Measurements from ENCODE around the gene RREB1.
A peak's percentile ranks its signal among the peaks of the same experiment; 100 is the strongest.

Gene RREB1

DNA sequence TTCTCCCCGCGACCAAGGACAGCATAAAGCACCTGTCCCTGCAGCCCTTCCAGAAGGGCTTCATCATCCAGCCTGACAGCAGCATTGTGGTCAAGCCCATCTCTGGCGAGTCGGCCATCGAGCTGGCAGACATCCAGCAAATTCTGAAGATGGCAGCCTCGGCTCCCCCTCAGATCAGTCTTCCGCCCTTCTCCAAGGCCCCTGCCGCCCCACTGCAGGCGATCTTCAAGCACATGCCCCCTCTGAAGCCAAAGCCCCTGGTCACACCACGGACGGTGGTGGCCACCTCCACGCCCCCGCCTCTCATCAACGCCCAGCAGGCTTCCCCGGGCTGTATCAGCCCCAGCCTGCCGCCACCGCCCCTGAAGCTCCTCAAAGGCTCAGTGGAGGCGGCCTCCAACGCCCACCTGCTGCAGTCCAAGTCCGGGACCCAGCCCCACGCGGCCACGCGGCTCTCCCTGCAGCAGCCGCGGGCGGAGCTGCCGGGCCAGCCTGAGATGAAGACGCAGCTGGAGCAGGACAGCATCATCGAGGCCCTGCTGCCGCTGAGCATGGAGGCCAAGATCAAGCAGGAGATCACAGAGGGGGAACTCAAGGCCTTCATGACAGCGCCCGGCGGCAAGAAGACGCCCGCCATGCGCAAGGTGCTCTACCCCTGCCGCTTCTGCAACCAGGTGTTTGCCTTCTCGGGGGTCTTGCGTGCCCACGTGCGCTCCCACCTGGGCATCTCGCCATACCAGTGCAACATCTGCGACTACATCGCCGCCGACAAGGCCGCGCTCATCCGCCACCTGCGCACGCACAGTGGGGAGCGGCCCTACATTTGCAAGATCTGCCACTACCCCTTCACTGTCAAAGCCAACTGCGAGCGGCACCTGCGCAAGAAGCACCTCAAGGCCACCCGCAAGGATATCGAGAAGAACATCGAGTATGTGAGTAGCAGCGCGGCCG is 121.9 kb downstream of the RREB1 start:
- DNase-seq: no peak

DNA sequence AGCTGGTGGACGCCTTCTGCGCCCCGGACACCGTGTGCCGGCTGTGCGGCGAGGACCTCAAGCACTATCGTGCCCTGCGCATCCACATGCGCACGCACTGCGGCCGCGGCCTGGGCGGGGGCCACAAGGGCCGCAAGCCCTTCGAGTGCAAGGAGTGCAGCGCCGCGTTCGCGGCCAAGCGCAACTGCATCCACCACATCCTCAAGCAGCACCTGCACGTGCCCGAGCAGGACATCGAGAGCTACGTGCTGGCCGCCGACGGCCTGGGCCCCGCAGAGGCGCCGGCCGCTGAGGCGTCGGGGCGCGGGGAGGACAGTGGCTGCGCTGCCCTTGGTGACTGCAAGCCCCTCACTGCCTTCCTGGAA is 122.5 kb downstream of the RREB1 start:
- DNase-seq: no peak

DNA sequence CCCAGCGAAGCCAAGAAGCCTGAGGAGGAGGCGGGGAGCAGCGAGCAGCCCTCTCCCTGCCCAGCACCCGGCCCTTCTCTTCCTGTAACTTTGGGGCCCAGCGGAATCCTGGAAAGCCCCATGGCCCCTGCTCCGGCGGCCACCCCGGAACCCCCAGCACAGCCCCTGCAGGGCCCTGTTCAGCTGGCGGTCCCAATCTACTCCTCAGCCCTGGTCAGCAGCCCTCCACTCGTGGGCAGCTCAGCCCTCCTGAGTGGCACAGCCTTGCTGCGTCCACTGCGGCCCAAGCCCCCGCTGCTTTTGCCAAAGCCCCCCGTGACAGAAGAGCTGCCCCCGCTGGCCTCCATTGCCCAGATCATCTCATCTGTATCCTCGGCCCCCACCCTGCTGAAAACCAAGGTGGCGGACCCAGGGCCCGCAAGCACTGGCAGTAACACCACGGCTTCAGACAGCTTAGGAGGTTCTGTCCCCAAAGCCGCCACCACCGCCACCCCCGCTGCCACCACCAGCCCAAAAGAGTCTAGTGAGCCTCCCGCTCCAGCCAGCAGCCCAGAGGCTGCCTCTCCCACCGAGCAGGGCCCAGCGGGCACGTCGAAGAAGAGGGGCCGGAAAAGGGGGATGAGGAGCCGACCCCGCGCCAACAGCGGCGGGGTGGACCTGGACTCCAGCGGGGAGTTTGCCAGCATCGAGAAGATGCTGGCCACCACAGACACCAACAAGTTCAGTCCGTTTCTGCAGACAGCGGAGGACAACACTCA is 123.4 kb downstream of the RREB1 start:
- no peak for DNase-seq

DNA sequence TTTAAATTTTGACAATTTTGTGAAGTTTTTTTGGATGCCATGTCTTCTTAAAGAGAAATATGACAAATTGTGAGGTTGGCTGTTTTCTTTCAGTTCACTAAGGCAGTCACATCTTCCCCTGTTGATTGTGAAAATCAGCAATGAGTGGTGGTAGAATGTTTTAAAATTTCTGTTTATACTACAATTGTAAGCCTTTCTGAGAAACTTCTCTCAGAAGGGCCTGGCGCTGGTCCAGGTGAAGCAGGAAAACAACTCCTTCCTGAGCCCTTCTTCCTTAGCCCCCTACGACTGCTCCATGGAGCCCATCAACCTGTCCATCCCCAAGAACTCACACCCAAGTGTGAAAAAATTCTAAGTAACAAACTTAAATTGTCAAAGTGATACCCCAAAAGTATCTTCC is 124.6 kb downstream of the RREB1 start:
- no peak for DNase-seq

DNA sequence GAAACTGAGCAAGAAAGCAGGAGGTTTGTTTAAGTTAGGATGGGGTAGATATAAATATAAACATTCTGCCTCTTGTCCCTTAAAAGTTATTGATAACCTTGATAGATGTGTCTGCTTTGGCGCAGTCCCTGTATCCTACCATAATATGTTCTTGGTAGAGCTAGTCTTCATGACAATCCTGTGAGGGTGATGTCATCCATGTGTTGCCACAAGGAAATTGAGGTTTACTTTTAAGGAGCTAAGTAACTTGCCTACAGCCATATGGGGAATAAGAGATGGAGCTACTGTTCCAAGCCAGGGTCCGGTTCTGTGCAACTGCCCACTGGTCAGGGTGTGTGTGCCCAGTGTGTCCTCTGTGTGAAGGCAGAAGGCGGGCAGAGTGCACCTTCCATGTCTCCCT is 126.8 kb downstream of the RREB1 start:
- DNase-seq: no peak

DNA sequence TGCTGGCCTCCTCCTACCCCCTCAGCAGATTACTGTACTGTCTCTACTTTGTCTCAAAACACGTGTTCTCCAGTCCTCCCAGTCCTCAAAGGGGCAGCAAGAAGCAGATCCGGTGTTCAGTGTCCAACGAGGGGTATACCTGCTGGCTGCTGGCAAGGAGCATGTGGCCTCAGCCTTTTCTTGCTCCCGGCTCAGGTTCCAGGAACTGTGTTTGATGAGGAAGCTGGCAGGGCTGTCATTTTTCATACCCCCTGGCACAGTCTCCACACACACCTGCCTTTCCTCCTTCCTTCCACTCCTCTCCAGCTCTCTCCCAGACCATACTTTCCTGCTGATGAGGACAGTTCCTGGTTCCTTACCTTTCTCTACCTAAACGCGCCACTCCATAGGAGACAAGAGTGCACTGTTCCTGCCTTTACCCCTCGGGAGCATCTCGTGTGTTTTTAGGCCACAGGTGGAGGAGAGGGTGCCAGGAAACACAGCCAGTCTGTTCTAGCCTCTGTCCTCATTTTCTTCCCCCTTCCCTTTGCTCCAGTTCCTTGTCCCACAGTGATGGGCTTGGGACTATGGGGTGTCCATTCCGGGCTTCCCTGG is 128.0 kb downstream of the RREB1 start:
- DNase-seq: peak; percentile 25

DNA sequence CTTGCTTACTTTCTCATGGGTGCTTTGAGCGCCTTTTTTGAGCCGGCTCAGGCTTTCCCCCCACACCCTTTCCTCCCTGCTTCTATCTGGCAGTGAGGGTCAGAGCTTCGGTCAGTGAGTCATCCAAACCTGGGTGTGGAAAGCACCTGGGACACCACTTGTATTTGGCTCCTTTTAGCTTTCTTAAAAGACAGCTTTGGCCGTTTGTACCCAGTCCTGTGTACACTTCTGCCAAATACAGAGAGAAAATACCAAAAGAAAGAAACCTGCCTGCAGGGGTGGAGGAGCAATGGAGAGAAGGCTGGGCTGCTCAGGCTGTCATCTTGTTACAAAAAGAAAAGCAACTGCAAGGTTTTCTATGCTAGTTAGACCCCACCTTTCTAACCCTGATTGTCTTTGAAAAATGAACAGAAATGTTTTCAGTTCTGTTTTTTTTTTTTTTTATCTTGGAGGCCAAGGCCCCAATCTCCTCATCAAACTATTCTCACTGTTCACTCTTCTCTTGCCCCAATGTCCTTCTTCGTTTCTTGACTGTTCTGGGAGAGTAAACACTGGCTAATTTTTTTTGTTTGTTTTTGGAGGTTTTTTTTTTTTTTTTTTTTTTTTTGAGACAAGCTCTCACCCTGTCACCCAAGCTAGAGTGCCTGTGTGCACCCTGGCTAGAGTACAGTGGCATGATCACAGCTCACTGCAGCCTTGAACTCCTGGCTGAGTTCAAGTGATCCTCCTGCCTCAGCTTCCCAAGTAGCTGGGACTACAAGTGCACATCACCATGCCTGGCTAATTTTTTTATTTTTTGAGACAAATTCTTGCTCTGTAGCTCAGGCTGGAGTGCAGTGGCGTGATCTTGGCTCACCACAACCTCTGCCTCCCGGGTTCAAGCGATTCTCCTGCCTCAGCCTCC is 128.8 kb downstream of the RREB1 start:
- DNase-seq: no peak

DNA sequence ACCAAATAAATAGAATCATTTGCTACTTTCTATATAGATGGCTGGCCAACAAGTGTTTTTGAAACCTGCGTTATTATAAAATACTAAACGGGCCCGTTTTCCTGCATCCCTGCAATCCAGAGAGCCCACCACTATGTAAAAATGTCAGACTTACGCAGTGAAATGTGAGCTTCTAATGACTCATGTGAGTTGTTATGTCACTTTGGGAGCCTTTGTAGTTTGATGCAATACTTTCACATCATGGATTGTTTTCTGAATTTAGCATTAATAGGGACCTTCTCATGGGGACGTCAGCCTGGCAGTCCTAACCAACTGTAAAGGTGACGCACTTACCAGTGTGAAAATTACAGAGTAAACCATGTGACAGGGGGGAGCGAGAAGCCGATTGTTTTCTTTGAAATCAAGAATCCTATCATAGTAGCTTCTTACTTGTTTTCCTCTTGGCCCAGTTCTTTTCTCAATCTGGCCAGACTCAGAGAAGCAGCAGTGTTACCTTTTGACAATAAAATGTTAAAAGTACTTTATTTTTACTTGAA is 130.0 kb downstream of the RREB1 start:
- DNase-seq: no peak

DNA sequence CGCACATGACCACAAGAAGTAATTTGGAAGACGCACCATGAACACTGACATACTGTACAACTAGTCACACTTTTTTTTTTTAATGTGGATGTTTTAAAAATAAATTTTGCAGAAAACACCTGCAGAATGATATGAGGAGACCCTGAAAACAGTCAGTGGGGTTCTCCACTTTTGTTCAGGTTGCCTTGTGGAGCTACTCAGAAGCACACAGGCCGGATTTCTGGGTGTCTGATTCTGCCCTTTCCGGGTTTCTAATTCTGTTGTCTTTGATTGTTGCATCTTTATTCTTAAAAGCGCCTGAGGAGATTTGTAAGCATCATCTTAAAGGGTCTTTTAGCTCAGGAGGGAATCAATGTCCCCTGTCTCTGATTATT is 130.8 kb downstream of the RREB1 start:
- DNase-seq: no peak

DNA sequence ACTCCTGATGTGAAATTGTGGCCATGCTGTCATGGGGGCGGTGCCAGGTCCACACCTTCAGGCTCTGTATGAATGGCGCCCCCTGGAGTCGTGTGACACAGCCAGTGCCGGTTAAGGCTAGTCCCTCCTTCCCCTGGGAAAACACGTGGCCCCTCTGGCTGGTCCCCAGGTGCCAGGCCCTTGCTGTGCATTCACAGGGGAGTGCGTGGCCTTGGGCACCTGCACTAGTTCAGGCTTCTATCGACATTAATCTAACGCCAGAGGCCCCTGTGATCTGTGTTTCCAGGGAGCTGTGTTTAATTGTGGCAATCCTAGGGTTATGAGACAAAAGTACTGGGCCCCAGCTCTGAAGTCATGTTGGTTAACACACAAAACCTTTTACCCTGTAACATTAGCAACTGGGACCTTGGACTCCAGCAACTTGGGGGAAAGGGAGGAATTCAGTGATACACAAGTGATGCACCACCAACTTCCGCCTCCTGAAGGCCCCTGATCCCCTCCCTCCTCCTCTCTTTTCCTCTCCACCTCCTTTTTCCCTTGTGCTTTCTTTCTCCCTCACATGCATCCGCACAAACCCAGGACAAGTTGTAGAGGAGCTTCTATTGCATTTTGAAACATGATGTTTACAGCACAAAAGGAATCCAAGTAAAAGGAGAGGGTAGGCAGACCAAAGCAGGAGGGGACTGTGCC is 131.3 kb downstream of the RREB1 start:
- DNase-seq: peak; percentile 44

DNA sequence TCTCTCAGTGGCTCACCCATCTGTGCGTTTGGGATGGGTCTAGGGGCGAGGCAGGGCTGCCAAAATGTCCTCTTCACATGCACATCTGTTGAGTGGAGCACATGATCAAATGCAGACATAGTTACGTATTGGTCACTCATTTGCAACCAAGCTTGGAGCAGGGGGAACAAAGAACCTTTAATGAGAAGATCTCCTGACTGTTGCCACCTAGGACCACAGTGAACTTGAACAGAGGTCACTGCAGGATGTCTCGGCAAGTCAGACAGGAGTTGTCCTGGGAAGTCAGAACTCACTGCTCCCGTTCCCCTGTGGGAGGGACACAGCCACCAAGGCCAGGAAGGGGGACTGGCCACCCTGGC is 131.8 kb downstream of the RREB1 start:
- DNase-seq: no peak

DNA sequence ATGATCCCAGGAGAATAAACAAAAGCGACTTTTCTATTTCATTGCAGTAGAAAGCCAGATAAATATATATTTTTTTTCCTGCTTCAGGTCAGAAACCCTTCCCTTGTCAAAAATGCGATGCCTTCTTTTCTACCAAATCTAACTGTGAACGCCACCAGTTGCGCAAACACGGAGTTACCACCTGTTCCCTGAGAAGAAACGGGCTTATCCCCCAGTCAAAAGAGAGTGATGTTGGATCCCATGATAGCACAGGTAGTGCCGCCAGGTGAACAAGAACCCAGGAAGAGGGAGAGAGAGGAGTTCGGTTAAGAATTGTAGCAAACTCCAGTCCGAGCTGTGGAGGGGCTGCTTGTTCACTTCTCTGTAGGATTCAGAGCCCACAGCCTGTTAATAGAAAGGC is 132.6 kb downstream of the RREB1 start:
- DNase-seq: no peak

DNA sequence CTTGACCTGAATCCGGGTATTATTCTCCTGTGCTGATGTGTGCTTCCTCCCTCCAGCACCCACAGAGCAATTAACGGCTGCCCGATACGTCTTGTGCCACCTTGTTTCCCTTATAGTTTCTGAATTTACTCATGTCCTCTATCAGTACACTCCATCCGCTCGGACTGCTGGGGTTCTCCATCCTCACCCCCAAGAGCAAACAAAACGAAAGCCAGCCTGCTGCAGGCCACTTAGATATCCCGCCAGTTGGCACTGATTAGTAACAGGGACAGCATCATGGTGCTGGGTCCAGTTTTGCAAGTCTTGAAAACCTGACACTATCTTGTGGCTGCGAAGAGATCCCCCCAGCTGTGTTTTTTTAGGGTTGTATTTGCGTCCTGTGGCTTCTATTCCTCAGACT is 133.4 kb downstream of the RREB1 start:
- no peak for DNase-seq

DNA sequence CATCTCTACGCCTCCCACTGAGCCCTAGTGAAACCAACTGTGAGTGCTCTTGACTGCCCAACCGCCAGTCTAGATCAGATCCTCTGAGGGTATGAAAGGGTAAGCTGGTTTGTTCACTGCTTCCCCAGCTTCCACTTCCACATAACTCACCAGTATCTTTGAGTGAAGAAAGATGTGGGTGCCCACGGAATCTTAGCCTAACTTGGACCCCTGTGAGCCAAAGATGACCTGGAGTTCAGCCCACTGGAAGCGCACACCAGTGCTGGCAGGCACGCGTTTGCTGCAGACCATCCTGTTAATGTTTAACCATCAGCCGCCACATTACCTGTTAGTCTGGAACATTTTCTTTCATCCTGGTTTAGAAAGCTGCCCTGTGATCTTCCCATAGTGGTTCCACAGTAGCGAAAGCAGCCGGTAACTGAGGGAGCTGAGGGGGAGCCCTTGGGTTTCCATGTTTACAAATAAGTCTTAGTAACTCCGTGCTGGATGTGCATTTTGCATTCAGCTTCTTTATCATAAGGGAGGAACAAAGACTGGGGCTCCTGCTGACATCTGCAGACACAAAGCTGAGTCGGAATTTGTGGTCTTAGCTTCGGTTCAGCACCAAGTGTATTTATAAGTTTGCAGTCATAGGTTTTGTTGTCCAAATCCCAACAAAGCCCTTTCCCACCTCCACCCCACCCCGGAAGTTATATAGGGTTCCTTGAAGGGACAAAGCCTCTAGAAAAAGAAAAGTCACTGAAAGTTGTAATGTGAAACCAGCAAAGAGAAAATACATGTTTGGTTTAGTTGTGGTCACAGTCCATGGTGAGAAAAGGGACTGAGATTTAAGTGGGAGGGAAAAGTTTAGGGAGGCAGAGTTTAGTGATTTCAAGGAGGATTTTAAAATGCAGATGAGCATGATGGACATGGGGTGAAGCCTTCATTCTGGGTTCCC is 134.2 kb downstream of the RREB1 start:
- DNase-seq: no peak

DNA sequence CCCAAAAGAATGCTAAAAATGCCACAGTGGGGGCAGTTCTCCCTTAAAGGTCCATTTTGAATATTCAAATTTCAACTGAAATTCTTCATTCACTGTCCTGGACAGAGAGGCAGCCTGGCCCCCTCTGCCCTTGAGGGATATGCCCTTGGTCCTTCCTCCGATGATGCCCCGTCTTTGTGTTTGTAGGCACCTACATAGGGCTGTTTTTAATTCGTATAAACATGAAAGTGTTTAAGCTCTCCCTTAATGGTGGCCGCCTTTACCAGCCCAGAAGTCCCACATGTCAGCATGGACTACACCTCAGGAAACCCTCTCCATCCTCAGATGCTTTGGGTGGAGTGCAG is 135.0 kb downstream of the RREB1 start:
- DNase-seq: no peak

DNA sequence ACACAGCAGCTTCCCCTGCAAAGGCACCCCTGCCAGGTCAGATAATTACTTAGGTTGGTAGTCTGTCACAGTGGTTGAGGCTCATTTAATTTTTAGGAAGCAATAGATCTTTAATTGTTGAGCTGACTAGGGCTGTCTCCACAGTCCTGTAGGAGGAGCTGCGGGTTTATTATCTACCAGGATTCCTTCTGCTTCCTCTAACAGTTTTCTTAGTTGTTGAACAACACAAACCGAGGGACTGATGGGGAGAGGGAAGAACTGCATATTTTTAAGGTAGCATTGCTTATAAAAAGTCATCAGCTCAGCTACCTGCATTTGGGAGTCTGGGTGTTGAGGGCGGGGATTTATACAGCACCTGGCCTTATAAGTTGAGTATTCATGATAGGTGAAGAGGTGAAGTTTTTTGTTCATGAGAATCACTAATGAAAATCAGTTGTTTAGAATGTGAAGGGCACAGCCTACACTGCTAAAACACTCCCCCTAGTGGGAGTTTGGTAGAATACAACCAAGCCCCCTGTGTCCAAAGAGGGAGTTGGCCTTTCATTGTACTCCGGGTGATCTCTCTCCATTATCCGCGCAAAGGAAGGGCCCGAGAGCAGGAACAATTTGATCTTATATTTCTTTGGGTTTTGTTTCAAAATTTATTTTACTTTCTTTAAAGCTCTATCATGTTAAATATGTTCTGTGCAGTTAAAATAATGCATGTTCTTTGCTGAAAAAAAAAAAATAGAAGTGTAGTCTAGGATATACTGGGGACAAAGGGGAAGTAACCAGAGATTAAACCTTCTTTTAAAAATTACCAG is 135.6 kb downstream of the RREB1 start:
- DNase-seq: peak; percentile 43

DNA sequence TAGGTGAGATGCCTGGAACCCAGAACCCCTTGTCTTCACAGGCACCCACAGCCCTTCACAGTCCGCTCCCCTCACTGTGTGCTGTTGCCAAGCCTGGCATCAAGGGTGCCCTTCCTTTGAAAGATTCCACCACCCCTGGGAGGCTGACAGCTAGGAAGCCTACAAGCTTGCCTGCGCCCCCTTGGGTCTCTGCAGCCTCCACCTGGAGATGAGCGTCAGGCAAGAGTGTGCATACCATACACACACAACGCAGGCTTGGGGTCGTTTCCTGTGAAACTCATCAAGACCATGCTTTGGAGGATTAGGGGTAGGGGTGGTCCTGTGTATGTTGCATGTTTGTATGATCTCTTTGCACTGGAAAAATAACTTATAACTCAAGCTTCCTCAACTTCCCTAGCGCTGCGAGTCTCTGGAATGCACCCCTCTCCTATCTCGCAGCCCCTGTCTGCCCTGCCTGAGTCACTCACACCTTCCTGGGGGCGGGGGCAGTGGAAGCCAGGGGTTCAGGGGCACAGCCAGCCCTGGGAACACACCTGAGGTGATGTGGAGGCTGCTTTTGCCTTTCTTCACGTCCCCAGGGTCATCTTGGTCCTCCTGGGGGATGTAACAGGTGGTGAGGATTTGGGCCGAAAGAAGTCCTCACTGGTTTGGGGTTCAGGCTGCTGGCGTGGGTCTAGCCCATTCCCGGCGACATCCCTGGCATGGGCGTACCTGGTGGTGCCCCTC is 138.1 kb downstream of the RREB1 start:
- DNase-seq: no peak

DNA sequence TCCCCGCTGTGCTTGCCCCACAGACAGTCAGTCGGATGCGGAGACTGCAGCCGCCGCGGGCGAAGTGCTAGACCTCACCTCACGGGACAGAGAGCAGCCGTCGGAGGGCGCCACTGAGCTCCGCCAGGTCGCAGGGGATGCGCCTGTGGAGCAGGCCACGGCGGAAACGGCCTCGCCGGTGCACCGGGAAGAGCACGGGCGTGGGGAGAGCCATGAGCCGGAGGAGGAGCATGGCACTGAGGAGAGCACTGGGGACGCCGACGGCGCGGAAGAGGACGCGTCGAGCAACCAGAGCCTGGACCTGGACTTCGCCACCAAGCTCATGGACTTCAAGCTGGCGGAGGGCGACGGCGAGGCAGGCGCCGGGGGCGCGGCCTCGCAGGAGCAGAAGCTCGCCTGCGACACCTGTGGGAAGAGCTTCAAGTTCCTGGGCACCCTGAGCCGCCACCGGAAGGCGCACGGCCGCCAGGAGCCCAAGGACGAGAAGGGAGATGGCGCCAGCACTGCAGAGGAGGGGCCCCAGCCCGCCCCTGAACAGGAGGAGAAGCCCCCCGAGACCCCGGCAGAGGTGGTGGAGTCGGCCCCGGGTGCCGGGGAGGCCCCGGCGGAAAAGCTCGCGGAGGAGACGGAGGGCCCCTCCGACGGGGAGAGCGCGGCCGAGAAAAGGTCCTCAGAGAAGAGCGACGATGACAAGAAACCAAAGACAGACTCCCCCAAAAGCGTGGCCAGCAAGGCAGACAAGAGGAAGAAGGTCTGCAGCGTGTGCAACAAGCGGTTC is 138.8 kb downstream of the RREB1 start:
- DNase-seq: no peak

DNA sequence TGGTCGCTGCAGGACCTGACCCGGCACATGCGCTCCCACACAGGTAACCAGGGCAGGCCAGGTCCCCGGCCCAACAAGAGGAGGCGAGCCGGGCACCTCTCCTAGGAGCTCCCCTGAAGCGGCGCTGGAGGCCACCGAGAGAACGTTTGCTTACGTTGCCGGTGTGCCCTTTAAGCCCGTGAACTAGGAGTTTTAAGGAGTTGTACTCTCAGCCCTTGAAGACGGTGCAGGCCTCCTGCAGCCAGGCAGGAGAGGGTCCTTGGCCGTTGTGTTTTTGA is 139.4 kb downstream of the RREB1 start:
- no peak for DNase-seq
